Thoracic aorta (tissue), 2 donors: Measurements from ENCODE around the gene SLC5A1. TPM values are rescaled to one million over a fixed set of nuclear protein-coding genes. Genes with fewer than 3 reads are reported as not detected.
"Not testable (repeated sequence)": the region's sequence is repeated elsewhere in the genome, so short reads cannot be mapped to it uniquely, and the experiment has no call there.

Source experiments
- ATAC-seq: fragments of 150-250 bp; one replicate; pipeline ENCODE4 v1.8.0; 2017; ENCODE audit warnings: low read depth; ENCODE audit not compliant: insufficient number of reproducible peaks, low FRiP score
- DNase-seq: peaks from one replicate; pipeline ENCODE4 v3.0.0-alpha.2; 2020; ENCODE audit warnings: low spot score
- H3K27ac ChIP-seq, 2 donors: fragments of 200-600 bp; sonication (generic); 1 replicate in 1 of 2; 2 replicates in 1 of 2; pipeline ENCODE4 v1.5.1; 2016; ENCODE audit warnings: mild to moderate bottlenecking in 2 of 2, moderate library complexity in 2 of 2
- H3K27me3 ChIP-seq: fragments of 200-600 bp; sonication (generic); replicated peaks from 2 replicates; pipeline ENCODE4 v1.6.0; 2016; ENCODE audit warnings: mild to moderate bottlenecking; ENCODE audit not compliant: insufficient read depth
- H3K36me3 ChIP-seq: fragments of 200-600 bp; sonication (generic); one replicate; pipeline ENCODE4 v1.5.1; 2016
- H3K4me1 ChIP-seq, 2 donors: fragments of 200-600 bp; sonication (generic); 1 replicate in 1 of 2; 2 replicates in 1 of 2; pipeline versions ENCODE4 v1.5.1 to v1.6.0; 2016; ENCODE audit warnings: low read depth in 2 of 2, mild to moderate bottlenecking in 1 of 2; ENCODE audit not compliant: control insufficient read depth in 1 of 2
- H3K4me3 ChIP-seq: fragments of 200-600 bp; sonication (generic); 2 replicates; pipeline ENCODE4 v1.5.1; 2016; ENCODE audit warnings: mild to moderate bottlenecking
- H3K9me3 ChIP-seq: fragments of 200-600 bp; sonication (generic); 2 replicates; pipeline ENCODE4 v1.5.1; 2016
- total RNA-seq, 2 donors: library from RNA; depleted of rRNA; stranded (reverse); fragments of >200 nt; gene quantifications; one replicate each; pipeline versions ENCODE4 v1.1.0 to v1.2.3, GENCODE V29; 2016
- TF ChIP-seq, protein P1 (sequence below): fragments of 200-600 bp; sonication (generic); IDR thresholded peaks from one replicate; pipeline ENCODE4 v1.5.1; 2019; ENCODE audit warnings: antibody characterized with exemption

The SLC5A1 gene
- total RNA-seq, 2 donors from 2014 or later, result not detected

DNA sequence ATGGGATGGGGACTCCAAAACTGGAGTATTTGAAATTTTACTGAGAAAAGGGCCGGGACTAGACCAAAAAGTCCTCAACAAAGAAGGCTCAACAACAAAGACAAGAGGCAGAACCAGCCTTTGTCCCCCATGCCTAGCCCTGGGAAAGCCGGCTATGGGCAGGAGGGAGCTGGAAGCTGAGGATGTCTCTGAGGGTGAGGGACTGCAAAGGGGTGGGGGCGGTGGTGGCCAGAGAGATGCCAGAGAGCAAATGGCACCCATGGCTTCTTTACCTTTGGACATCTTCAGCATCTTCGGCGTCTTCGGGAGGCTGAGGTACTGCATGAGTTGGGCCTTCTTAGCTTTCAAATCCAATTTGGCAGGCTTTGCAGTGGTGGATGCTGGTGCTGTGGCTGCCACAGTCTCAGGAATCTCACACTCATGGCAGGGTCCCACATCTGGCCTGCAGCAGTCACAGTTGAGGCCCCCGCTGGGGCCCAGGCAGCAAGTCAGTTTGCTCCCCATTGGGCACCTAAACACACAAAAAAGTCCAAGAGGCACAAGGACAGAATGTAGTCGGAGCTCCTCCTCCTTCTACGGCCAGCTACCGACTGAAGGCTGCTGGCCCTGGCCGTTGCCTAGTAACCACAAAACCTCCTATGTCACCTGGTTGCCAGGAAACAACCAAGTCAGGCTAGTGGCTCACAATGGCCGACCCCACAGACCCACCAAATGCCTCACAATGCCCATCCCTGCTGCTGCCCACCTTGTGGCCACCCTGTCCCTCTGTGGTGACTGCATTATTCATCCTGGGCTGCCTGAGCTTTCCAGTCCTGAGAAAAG is 115.9 kb downstream of the SLC5A1 start, which contains the start of gene C22orf42:
Gene C22orf42 (minus strand): TSS at position 592 of the 822 bp plus-strand sequence. CDS start 88 bp downstream, at position 504.
- no peaks in the 10 kb centered on the region for H3K27me3 ChIP-seq
- TF ChIP-seq, protein P1, sequence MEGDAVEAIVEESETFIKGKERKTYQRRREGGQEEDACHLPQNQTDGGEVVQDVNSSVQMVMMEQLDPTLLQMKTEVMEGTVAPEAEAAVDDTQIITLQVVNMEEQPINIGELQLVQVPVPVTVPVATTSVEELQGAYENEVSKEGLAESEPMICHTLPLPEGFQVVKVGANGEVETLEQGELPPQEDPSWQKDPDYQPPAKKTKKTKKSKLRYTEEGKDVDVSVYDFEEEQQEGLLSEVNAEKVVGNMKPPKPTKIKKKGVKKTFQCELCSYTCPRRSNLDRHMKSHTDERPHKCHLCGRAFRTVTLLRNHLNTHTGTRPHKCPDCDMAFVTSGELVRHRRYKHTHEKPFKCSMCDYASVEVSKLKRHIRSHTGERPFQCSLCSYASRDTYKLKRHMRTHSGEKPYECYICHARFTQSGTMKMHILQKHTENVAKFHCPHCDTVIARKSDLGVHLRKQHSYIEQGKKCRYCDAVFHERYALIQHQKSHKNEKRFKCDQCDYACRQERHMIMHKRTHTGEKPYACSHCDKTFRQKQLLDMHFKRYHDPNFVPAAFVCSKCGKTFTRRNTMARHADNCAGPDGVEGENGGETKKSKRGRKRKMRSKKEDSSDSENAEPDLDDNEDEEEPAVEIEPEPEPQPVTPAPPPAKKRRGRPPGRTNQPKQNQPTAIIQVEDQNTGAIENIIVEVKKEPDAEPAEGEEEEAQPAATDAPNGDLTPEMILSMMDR, result no peak
- no peaks in the 10 kb centered on the region for H3K9me3 ChIP-seq
- no peaks in the 10 kb centered on the region for H3K36me3 ChIP-seq
- no peaks in the 10 kb centered on the region for H3K4me1 ChIP-seq
- no peak within 1 kb of the TSS for H3K4me3 ChIP-seq
- no peak within 1 kb of the TSS for H3K27ac ChIP-seq
- DNase-seq (no peak), ATAC-seq (no peak)

DNA sequence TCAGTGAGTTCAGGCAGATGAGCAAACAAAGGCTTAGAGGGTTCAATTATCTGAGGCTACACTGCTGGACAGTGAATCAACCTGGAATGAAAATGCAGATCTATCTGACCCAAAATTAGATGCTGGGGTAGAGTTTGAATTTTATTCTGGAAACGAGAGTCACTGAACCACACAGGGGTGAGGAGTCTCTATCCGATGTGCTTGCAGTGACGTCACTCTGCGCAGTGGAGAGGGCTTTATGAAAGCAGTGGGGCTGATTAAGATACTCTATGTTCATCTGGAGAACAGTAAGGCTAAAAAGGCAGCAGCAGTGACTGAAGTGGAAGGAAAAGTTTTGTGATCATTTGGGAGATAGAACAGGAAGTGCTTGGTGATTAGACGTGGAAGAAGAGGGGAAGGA is 117.3 kb downstream of the SLC5A1 start:
- H3K36me3 ChIP-seq, ATAC-seq, H3K4me1 ChIP-seq, H3K9me3 ChIP-seq, H3K4me3 ChIP-seq, DNase-seq, H3K27me3 ChIP-seq, H3K27ac ChIP-seq: not testable (repeated sequence)

Other genes with a start within 250 kb of the SLC5A1 start
- 100 to 1,000 TPM; 174 to 175 TPM for gene YWHAH, start 98.7 kb upstream of the SLC5A1 start, total RNA-seq
- not detected for gene C22orf42, start 116.0 kb downstream of the SLC5A1 start, total RNA-seq
- not detected for gene RFPL2, start 161.8 kb downstream of the SLC5A1 start, total RNA-seq
- gene SLC5A4, start 212.1 kb downstream of the SLC5A1 start, total RNA-seq, result 1 to 10 TPM in 1 of 2 donors, under 1 TPM in 1; 0.49 to 1.2 TPM